Measurements from ENCODE around the gene MSH3. TPM values are rescaled to one million over a fixed set of nuclear protein-coding genes. Genes with fewer than 3 reads are reported as not detected.
"Not testable (repeated sequence)": the region's sequence is repeated elsewhere in the genome, so short reads cannot be mapped to it uniquely, and the experiment has no call there.

MSH3 gene
- polyA plus RNA-seq, 2 donors: 2.7 to 3.6 TPM

- H3K36me3 ChIP-seq (ENCODE audit: control insufficient read depth in 2 of 2, insufficient read depth in 2 of 2, low read length in 1 of 2): peaks cover 3 to 5% of the 10 kb centered on the region in 2 donors
- no peak overlapping the region for H3K4me3 ChIP-seq (ENCODE audit: low read depth in 1 of 2, low read length in 2 of 2)
- no peak overlapping the region for H3K27ac ChIP-seq (ENCODE audit: low read depth in 2 of 2, low read length in 1 of 2)
- H3K4me1 ChIP-seq (ENCODE audit: control insufficient read depth in 2 of 2, insufficient read depth in 2 of 2, low read length in 1 of 2): no peaks in the 10 kb centered on the region
- peaks cover 0 to 2% of the 10 kb centered on the region in 2 donors for H3K9me3 ChIP-seq (ENCODE audit: control insufficient read depth in 2 of 2, insufficient read depth in 1 of 2, low read depth in 1 of 2, low read length in 1 of 2)
- H3K27me3 ChIP-seq (ENCODE audit: control insufficient read depth in 1 of 2, insufficient read depth in 2 of 2, low read length in 2 of 2): no peaks in the 10 kb centered on the region
- 87 to 94% methylated on average over 4 of the region's 4 CpGs for WGBS, 2 donors
These were observed 84.6 kb downstream of the MSH3 start for GRCh38 chr5:80739057-80739456.

- Histone ChIP-seq H3K9me3 (ENCODE audit: control insufficient read depth in 2 of 2, insufficient read depth in 1 of 2, low read depth in 1 of 2, low read length in 1 of 2) (peaks cover 0 to 2% of the 10 kb centered on the region in 2 donors), H3K36me3 (ENCODE audit: control insufficient read depth in 2 of 2, insufficient read depth in 2 of 2, low read length in 1 of 2) (peaks cover 3 to 5% of the 10 kb centered on the region in 2 donors), H3K4me3 (ENCODE audit: low read depth in 1 of 2, low read length in 2 of 2) (no peak overlapping the region), H3K27ac (ENCODE audit: low read depth in 2 of 2, low read length in 1 of 2) (no peak overlapping the region), H3K27me3 (ENCODE audit: control insufficient read depth in 1 of 2, insufficient read depth in 2 of 2, low read length in 2 of 2) (no peaks in the 10 kb centered on the region), H3K4me1 (ENCODE audit: control insufficient read depth in 2 of 2, insufficient read depth in 2 of 2, low read length in 1 of 2) (no peaks in the 10 kb centered on the region)
- 86 to 93% methylated on average over 4 of the region's 4 CpGs for WGBS, 2 donors
These were observed 85.0 kb downstream of the MSH3 start for GRCh38 chr5:80739496-80739895.

- H3K4me1 ChIP-seq (ENCODE audit: control insufficient read depth in 2 of 2, insufficient read depth in 2 of 2, low read length in 1 of 2): no peaks in the 10 kb centered on the region
- peaks cover 6 to 7% of the 10 kb centered on the region in 2 donors for H3K36me3 ChIP-seq (ENCODE audit: control insufficient read depth in 2 of 2, insufficient read depth in 2 of 2, low read length in 1 of 2)
- peaks cover 0 to 2% of the 10 kb centered on the region in 2 donors for H3K9me3 ChIP-seq (ENCODE audit: control insufficient read depth in 2 of 2, insufficient read depth in 1 of 2, low read depth in 1 of 2, low read length in 1 of 2)
- WGBS, 2 donors: 79 to 87% methylated on average over 2 of the region's 2 CpGs
- no peak overlapping the region for H3K4me3 ChIP-seq (ENCODE audit: low read depth in 1 of 2, low read length in 2 of 2)
- no peak overlapping the region for H3K27ac ChIP-seq (ENCODE audit: low read depth in 2 of 2, low read length in 1 of 2)
- H3K27me3 ChIP-seq (ENCODE audit: control insufficient read depth in 1 of 2, insufficient read depth in 2 of 2, low read length in 2 of 2): no peaks in the 10 kb centered on the region
These were observed 85.4 kb downstream of the MSH3 start for GRCh38 chr5:80739898-80740297.

- H3K9me3 ChIP-seq (ENCODE audit: control insufficient read depth in 2 of 2, insufficient read depth in 1 of 2, low read depth in 1 of 2, low read length in 1 of 2); H3K27me3 ChIP-seq (ENCODE audit: control insufficient read depth in 1 of 2, insufficient read depth in 2 of 2, low read length in 2 of 2); H3K36me3 ChIP-seq (ENCODE audit: control insufficient read depth in 2 of 2, insufficient read depth in 2 of 2, low read length in 1 of 2); H3K27ac ChIP-seq (ENCODE audit: low read depth in 2 of 2, low read length in 1 of 2); H3K4me1 ChIP-seq (ENCODE audit: control insufficient read depth in 2 of 2, insufficient read depth in 2 of 2, low read length in 1 of 2); H3K4me3 ChIP-seq (ENCODE audit: low read depth in 1 of 2, low read length in 2 of 2): not testable (repeated sequence)
- WGBS, 2 donors: 96 to 98% methylated on average over 12 of the region's 12 CpGs
These were observed 86.0 kb downstream of the MSH3 start for GRCh38 chr5:80740488-80740887.

GRCh38 chr5:80740999-80741398 is 86.5 kb downstream of the MSH3 start:
- Histone ChIP-seq H3K9me3 (ENCODE audit: control insufficient read depth in 2 of 2, insufficient read depth in 1 of 2, low read depth in 1 of 2, low read length in 1 of 2) (peaks cover 0 to 2% of the 10 kb centered on the region in 2 donors), H3K36me3 (ENCODE audit: control insufficient read depth in 2 of 2, insufficient read depth in 2 of 2, low read length in 1 of 2) (peaks cover 7 to 8% of the 10 kb centered on the region in 2 donors), H3K27me3 (ENCODE audit: control insufficient read depth in 1 of 2, insufficient read depth in 2 of 2, low read length in 2 of 2) (no peaks in the 10 kb centered on the region), H3K4me3 (ENCODE audit: low read depth in 1 of 2, low read length in 2 of 2) (no peak overlapping the region), H3K4me1 (ENCODE audit: control insufficient read depth in 2 of 2, insufficient read depth in 2 of 2, low read length in 1 of 2) (no peaks in the 10 kb centered on the region), H3K27ac (ENCODE audit: low read depth in 2 of 2, low read length in 1 of 2) (no peak overlapping the region)
- WGBS, 2 donors: 79 to 80% methylated on average over 1 of the region's 1 CpG

- Histone ChIP-seq H3K27ac (ENCODE audit: low read depth in 2 of 2, low read length in 1 of 2) (no peak overlapping the region), H3K36me3 (ENCODE audit: control insufficient read depth in 2 of 2, insufficient read depth in 2 of 2, low read length in 1 of 2) (peaks cover 7 to 9% of the 10 kb centered on the region in 2 donors), H3K9me3 (ENCODE audit: control insufficient read depth in 2 of 2, insufficient read depth in 1 of 2, low read depth in 1 of 2, low read length in 1 of 2) (peaks cover 0 to 2% of the 10 kb centered on the region in 2 donors)
These were observed 89.7 kb downstream of the MSH3 start for GRCh38 chr5:80744149-80744548.

GRCh38 chr5:80745490-80745889 is 91.0 kb downstream of the MSH3 start:
- Histone ChIP-seq H3K4me1 (ENCODE audit: control insufficient read depth in 2 of 2, insufficient read depth in 2 of 2, low read length in 1 of 2) (no peaks in the 10 kb centered on the region), H3K27me3 (ENCODE audit: control insufficient read depth in 1 of 2, insufficient read depth in 2 of 2, low read length in 2 of 2) (no peaks in the 10 kb centered on the region), H3K36me3 (ENCODE audit: control insufficient read depth in 2 of 2, insufficient read depth in 2 of 2, low read length in 1 of 2) (peaks cover 7 to 11% of the 10 kb centered on the region in 2 donors), H3K27ac (ENCODE audit: low read depth in 2 of 2, low read length in 1 of 2) (no peak overlapping the region), H3K4me3 (ENCODE audit: low read depth in 1 of 2, low read length in 2 of 2) (no peak overlapping the region), H3K9me3 (ENCODE audit: control insufficient read depth in 2 of 2, insufficient read depth in 1 of 2, low read depth in 1 of 2, low read length in 1 of 2) (peaks cover 0 to 2% of the 10 kb centered on the region in 2 donors)
- 56 to 67% methylated on average over 1 of the region's 1 CpG for WGBS, 2 donors

More at GRCh38 chr5:80744149-80744548, 89.7 kb downstream of the MSH3 start:
- no peak overlapping the region for H3K4me3 ChIP-seq (ENCODE audit: low read depth in 1 of 2, low read length in 2 of 2)
- WGBS, 2 donors: 85 to 93% methylated on average over 2 of the region's 2 CpGs
- H3K27me3 ChIP-seq (ENCODE audit: control insufficient read depth in 1 of 2, insufficient read depth in 2 of 2, low read length in 2 of 2): no peaks in the 10 kb centered on the region
- no peaks in the 10 kb centered on the region for H3K4me1 ChIP-seq (ENCODE audit: control insufficient read depth in 2 of 2, insufficient read depth in 2 of 2, low read length in 1 of 2)

- no peak overlapping the region for H3K27ac ChIP-seq (ENCODE audit: low read depth in 2 of 2, low read length in 1 of 2)
- WGBS, 2 donors: 51 to 68% methylated on average over 3 of the region's 3 CpGs
- no peak overlapping the region for H3K4me3 ChIP-seq (ENCODE audit: low read depth in 1 of 2, low read length in 2 of 2)
- H3K27me3 ChIP-seq (ENCODE audit: control insufficient read depth in 1 of 2, insufficient read depth in 2 of 2, low read length in 2 of 2): no peaks in the 10 kb centered on the region
- no peaks in the 10 kb centered on the region for H3K4me1 ChIP-seq (ENCODE audit: control insufficient read depth in 2 of 2, insufficient read depth in 2 of 2, low read length in 1 of 2)
- H3K9me3 ChIP-seq (ENCODE audit: control insufficient read depth in 2 of 2, insufficient read depth in 1 of 2, low read depth in 1 of 2, low read length in 1 of 2): peaks cover 0 to 2% of the 10 kb centered on the region in 2 donors
- H3K36me3 ChIP-seq (ENCODE audit: control insufficient read depth in 2 of 2, insufficient read depth in 2 of 2, low read length in 1 of 2): peaks cover 4 to 12% of the 10 kb centered on the region in 2 donors
These were observed 93.5 kb downstream of the MSH3 start for GRCh38 chr5:80747922-80748321.

GRCh38 chr5:80752427-80752826 is 98.0 kb downstream of the MSH3 start:
- Histone ChIP-seq H3K27ac (ENCODE audit: low read depth in 2 of 2, low read length in 1 of 2) (no peak overlapping the region), H3K4me1 (ENCODE audit: control insufficient read depth in 2 of 2, insufficient read depth in 2 of 2, low read length in 1 of 2) (no peaks in the 10 kb centered on the region), H3K27me3 (ENCODE audit: control insufficient read depth in 1 of 2, insufficient read depth in 2 of 2, low read length in 2 of 2) (no peaks in the 10 kb centered on the region), H3K4me3 (ENCODE audit: low read depth in 1 of 2, low read length in 2 of 2) (no peak overlapping the region), H3K9me3 (ENCODE audit: control insufficient read depth in 2 of 2, insufficient read depth in 1 of 2, low read depth in 1 of 2, low read length in 1 of 2) (no peaks in the 10 kb centered on the region), H3K36me3 (ENCODE audit: control insufficient read depth in 2 of 2, insufficient read depth in 2 of 2, low read length in 1 of 2) (peaks cover 0 to 6% of the 10 kb centered on the region in 2 donors)

GRCh38 chr5:80753712-80754111 is 99.3 kb downstream of the MSH3 start:
- WGBS, 2 donors: 76 to 83% methylated on average over 4 of the region's 4 CpGs
- H3K4me3 ChIP-seq (ENCODE audit: low read depth in 1 of 2, low read length in 2 of 2): no peak overlapping the region
- no peaks in the 10 kb centered on the region for H3K27me3 ChIP-seq (ENCODE audit: control insufficient read depth in 1 of 2, insufficient read depth in 2 of 2, low read length in 2 of 2)

More at GRCh38 chr5:80753712-80754111, 99.3 kb downstream of the MSH3 start:
- H3K9me3 ChIP-seq (ENCODE audit: control insufficient read depth in 2 of 2, insufficient read depth in 1 of 2, low read depth in 1 of 2, low read length in 1 of 2): no peaks in the 10 kb centered on the region
- no peaks in the 10 kb centered on the region for H3K4me1 ChIP-seq (ENCODE audit: control insufficient read depth in 2 of 2, insufficient read depth in 2 of 2, low read length in 1 of 2)
- no peak overlapping the region for H3K27ac ChIP-seq (ENCODE audit: low read depth in 2 of 2, low read length in 1 of 2)
- peaks cover 0 to 6% of the 10 kb centered on the region in 2 donors for H3K36me3 ChIP-seq (ENCODE audit: control insufficient read depth in 2 of 2, insufficient read depth in 2 of 2, low read length in 1 of 2)

Measured in esophagus (tissue), 2 donors.